Keratinocyte (primary cell): ENCODE results near the gene AMIGO2.

Source experiments
- CTCF ChIP-seq, 3 experiments: IDR thresholded peaks in 1 of 3; conservative IDR thresholded peaks in 1 of 3; optimal IDR thresholded peaks in 1 of 3; 2 replicates in 2 of 3; 3 replicates in 1 of 3; pipeline versions ENCODE3 to v1.5.1; 2011; ENCODE audit warnings: low read length in 3 of 3, mild to moderate bottlenecking in 3 of 3, moderate library complexity in 2 of 3, control low read depth in 1 of 3, inconsistent platforms in 1 of 3; ENCODE audit not compliant: insufficient read depth in 2 of 3; ENCODE audit errors: extremely low read depth in 1 of 3
- EZH2 ChIP-seq: IDR thresholded peaks from one replicate; pipeline ENCODE4 v1.6.1; 2012; ENCODE audit warnings: inconsistent platforms, mild to moderate bottlenecking, low read length, moderate library complexity

DNA sequence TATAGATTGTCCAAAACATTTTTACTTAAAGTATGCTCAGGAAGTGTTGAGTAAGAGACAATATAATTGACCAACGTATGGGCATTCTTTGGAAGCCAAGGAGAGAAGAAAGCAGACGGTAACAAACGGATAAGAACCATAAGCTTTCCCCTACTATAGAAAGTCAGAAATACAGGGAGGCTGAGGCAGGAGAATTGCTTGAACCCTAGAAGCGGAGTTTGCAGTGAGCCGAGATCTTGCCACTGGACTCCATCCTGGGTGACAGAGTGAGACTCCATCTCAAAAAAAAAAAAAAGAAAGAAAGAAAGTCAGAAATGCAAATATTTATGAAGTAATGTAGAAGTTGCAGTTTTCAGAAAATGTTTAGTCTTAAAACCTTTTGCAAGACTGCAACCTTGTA is 51.6 kb downstream of the AMIGO2 start:
- TF ChIP-seq CTCF (optimal IDR thresholded peaks at IDR 0.05 in 1 of 3, IDR thresholded peaks at IDR 0.05 in 1 of 3, conservative IDR thresholded peaks at IDR 0.05 in 1 of 3; ENCODE audit: extremely low read depth in 1 of 3, insufficient read depth in 2 of 3, low read length in 3 of 3) (no peak), EZH2 (no peak)
